ENCODE results near the gene THRA. TPM values are rescaled to one million over a fixed set of nuclear protein-coding genes. Genes with fewer than 3 reads are reported as not detected.

Gene THRA
- total RNA-seq, 1 donor from 2014 or later: 7.1 TPM

GRCh38 chr17:40060887-40061608, 1.7 kb upstream of the THRA start:
- H3K4me3 ChIP-seq (ENCODE audit: low read depth, low read length): no peak overlapping the region
- no peak for DNase-seq (ENCODE audit: low read depth)
- H3K36me3 ChIP-seq (ENCODE audit: control insufficient read depth, insufficient read depth, low read length): no peaks in the 10 kb centered on the region
- no peak for TF ChIP-seq CTCF (IDR thresholded peaks at IDR 0.05; ENCODE audit: insufficient read depth, low read length, poor library complexity, severe bottlenecking)
- peaks cover 16% of the 10 kb centered on the region for H3K27me3 ChIP-seq (ENCODE audit: control insufficient read depth, insufficient read depth, low read length)

- Histone ChIP-seq H3K36me3 (ENCODE audit: control insufficient read depth, insufficient read depth, low read length) (no peaks in the 10 kb centered on the region), H3K4me3 (ENCODE audit: low read depth, low read length) (no peak overlapping the region), H3K27me3 (ENCODE audit: control insufficient read depth, insufficient read depth, low read length) (peaks cover 16% of the 10 kb centered on the region)
- no peak for TF ChIP-seq CTCF (IDR thresholded peaks at IDR 0.05; ENCODE audit: insufficient read depth, low read length, poor library complexity, severe bottlenecking)
- DNase-seq (ENCODE audit: low read depth): no peak
Observed at GRCh38 chr17:40061609-40062038, 1.1 kb upstream of the THRA start.

GRCh38 chr17:40063187-40063771, 514 bp downstream of the THRA start:
- Histone ChIP-seq H3K36me3 (ENCODE audit: control insufficient read depth, insufficient read depth, low read length) (no peaks in the 10 kb centered on the region), H3K4me3 (ENCODE audit: low read depth, low read length) (peak overlapping the region; percentile 94), H3K27me3 (ENCODE audit: control insufficient read depth, insufficient read depth, low read length) (peaks cover 16% of the 10 kb centered on the region)
- TF ChIP-seq CTCF (IDR thresholded peaks at IDR 0.05; ENCODE audit: insufficient read depth, low read length, poor library complexity, severe bottlenecking): no peak
- no peak for DNase-seq (ENCODE audit: low read depth)

- Histone ChIP-seq H3K27me3 (ENCODE audit: control insufficient read depth, insufficient read depth, low read length) (peaks cover 16% of the 10 kb centered on the region), H3K4me3 (ENCODE audit: low read depth, low read length) (peak overlapping the region; percentile 94), H3K36me3 (ENCODE audit: control insufficient read depth, insufficient read depth, low read length) (no peaks in the 10 kb centered on the region)
- TF ChIP-seq CTCF (IDR thresholded peaks at IDR 0.05; ENCODE audit: insufficient read depth, low read length, poor library complexity, severe bottlenecking): no peak
- no peak for DNase-seq (ENCODE audit: low read depth)
Observed at GRCh38 chr17:40063901-40064531, 1.3 kb downstream of the THRA start.

GRCh38 chr17:40064971-40065768, 2.4 kb downstream of the THRA start:
- DNase-seq (ENCODE audit: low read depth): no peak
- no peaks in the 10 kb centered on the region for H3K36me3 ChIP-seq (ENCODE audit: control insufficient read depth, insufficient read depth, low read length)
- TF ChIP-seq CTCF (IDR thresholded peaks at IDR 0.05; ENCODE audit: insufficient read depth, low read length, poor library complexity, severe bottlenecking): no peak
- H3K4me3 ChIP-seq (ENCODE audit: low read depth, low read length): peak overlapping the region; percentile 8
- peaks cover 16% of the 10 kb centered on the region for H3K27me3 ChIP-seq (ENCODE audit: control insufficient read depth, insufficient read depth, low read length)
